Spleen (tissue), 11 donors: ENCODE data around the gene DOCK2. TPM values are rescaled to one million over a fixed set of nuclear protein-coding genes. Genes with fewer than 3 reads are reported as not detected.

ENCODE experiments used
- DNase-seq: peaks from one replicate; pipeline ENCODE4 v3.0.0-alpha.2; 2020
- H3K27ac ChIP-seq, 8 donors: fragments of 200-600 bp; sonication (generic) in 7 of 8; 1 replicate in 4 of 8; 2 replicates in 4 of 8; pipeline versions ENCODE4 v1.5.0 to v1.8.0; 2016 to 2021; ENCODE audit warnings: inconsistent platforms in 4 of 8, mild to moderate bottlenecking in 4 of 8, moderate library complexity in 1 of 8
- H3K27me3 ChIP-seq, 7 donors: fragments of 200-600 bp; sonication (generic) in 6 of 7; replicated peaks in 1 of 7; 1 replicate in 4 of 7; 2 replicates in 3 of 7; pipeline versions ENCODE4 v1.5.0 to v1.8.0; 2016 to 2021; ENCODE audit warnings: inconsistent platforms in 3 of 7, mild to moderate bottlenecking in 1 of 7
- H3K36me3 ChIP-seq, 6 donors: fragments of 200-600 bp; sonication (generic) in 5 of 6; 1 replicate in 4 of 6; 2 replicates in 2 of 6; pipeline versions ENCODE4 v1.5.0 to v1.8.0; 2016 to 2021; ENCODE audit warnings: inconsistent platforms in 2 of 6
- H3K4me1 ChIP-seq, 6 donors: fragments of 200-600 bp; sonication (generic) in 5 of 6; 1 replicate in 3 of 6; 2 replicates in 3 of 6; pipeline versions ENCODE4 v1.5.0 to v1.8.0; 2016 to 2021; ENCODE audit warnings: inconsistent platforms in 3 of 6
- H3K4me3 ChIP-seq, 8 donors: fragments of 200-600 bp; sonication (generic) in 7 of 8; 1 replicate in 4 of 8; 2 replicates in 4 of 8; pipeline versions ENCODE4 v1.5.0 to v1.8.0; 2016 to 2021; ENCODE audit warnings: inconsistent platforms in 4 of 8, mild to moderate bottlenecking in 4 of 8, moderate library complexity in 2 of 8
- H3K9me3 ChIP-seq, 8 donors: fragments of 200-600 bp; sonication (generic) in 7 of 8; 1 replicate in 4 of 8; 2 replicates in 4 of 8; pipeline versions ENCODE4 v1.5.0 to v1.8.0; 2016 to 2021; ENCODE audit warnings: inconsistent platforms in 4 of 8
- CTCF ChIP-seq, 11 experiments: fragments of 200-600 bp in 7 of 11; fragments of 450-650 bp in 4 of 11; sonication (generic) in 4 of 11; IDR thresholded peaks in 8 of 11; conservative IDR thresholded peaks in 3 of 11; 1 replicate in 7 of 11; 2 replicates in 4 of 11; pipeline versions ENCODE4 v1.4.0 to v1.8.0; 2016 to 2021; ENCODE audit warnings: antibody characterized with exemption in 11 of 11, inconsistent platforms in 4 of 11, mild to moderate bottlenecking in 1 of 11
- POLR2A ChIP-seq, 3 donors: fragments of 450-650 bp; IDR thresholded peaks; one replicate each; pipeline ENCODE4 v1.5.1; 2017; ENCODE audit warnings: antibody characterized with exemption in 3 of 3, mild to moderate bottlenecking in 1 of 3
- POLR2AphosphoS5 ChIP-seq, 3 donors: sonication (generic); formaldehyde crosslinking; IDR thresholded peaks; one replicate each; pipeline ENCODE4 v1.5.1; 2017; ENCODE audit warnings: antibody characterized with exemption in 3 of 3
- WGBS, 5 donors: extraction: QIAGEN DNeasy Blood & Tissue Kit in 3 of 5; methylation state at CpG; one replicate each; pipeline versions ENCODE4 v1.1.5 to v1.1.7; 2013 to 2018; 5-methylcytosine and 5-hydroxymethylcytosine counted together
- intact Hi-C: fragments of 100-400 bp; cut with DNase I; formaldehyde crosslinking; loops from one replicate; pipeline ENCODE4 v1.15.0; 2023; ENCODE audit warnings: low total_unique reads
- polyA plus RNA-seq, 3 donors: library from polyadenylated mRNA; stranded (reverse); fragments of 200-250 nt; gene quantifications; one replicate each; pipeline ENCODE4 v1.2.1, GENCODE V29; 2013
- total RNA-seq, 7 donors: library from RNA; depleted of rRNA in 3 of 7; stranded (reverse); fragments of >200 nt in 3 of 7; fragmentation: NEBNext Ultra II Directional in 4 of 7; extraction: Animal tissue kit (Norgen Biotek cat#: 25700) in 4 of 7; gene quantifications; one replicate each; pipeline versions ENCODE4 v1.1.0 to v1.2.1, GENCODE V29; 2016 to 2021
- donor health status: healthy with polysubstance abuse.
- donor health status: DM: no; HTN: no; CAD: no; lungs with moderate emphysema.
- donor health status: DM: no; HTN: no; CAD: no.
- donor health status: Bipolar disorder and iron deficiency.
- donor health status: healthy.
- donor health status: DM: no; HTN: no; CAD: no.
- donor health status: DM: yes; HTN: yes; CAD: no.

The DOCK2 gene
- total and polyA plus RNA-seq, 10 donors, result 30.6 to 321 (median 198) TPM

DNA sequence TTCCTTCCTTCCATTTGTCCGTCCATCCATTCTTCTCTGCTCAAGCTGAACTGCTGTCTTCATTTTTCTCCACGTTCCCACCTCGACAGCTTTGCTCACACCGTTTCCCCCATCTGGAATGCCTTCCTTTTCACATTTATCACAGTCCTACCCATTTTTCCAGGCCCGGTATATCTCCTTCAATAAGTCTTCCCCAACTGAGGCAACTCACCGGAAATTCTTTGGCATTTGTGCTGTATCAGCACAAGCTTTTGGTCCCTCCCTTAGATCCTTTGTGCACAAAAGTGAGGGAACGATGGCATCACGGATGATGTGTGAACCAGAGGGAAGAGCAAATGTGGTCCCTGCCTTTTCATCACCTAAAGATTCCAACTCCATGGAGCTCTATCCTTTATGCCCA is 388.8 kb downstream of the DOCK2 start:
- intact Hi-C loops, result no loop called here
- Histone ChIP-seq H3K36me3 (peaks cover 0 to 100% (median 56%) of the 10 kb centered on the region in 6 donors), H3K9me3 (no peaks in the 10 kb centered on the region), H3K27me3 (no peaks in the 10 kb centered on the region), H3K27ac (no peak overlapping the region), H3K4me3 (no peak overlapping the region), H3K4me1 (no peaks in the 10 kb centered on the region)
- TF ChIP-seq CTCF (IDR thresholded peaks at IDR 0.05 in 8 of 11, conservative IDR thresholded peaks at IDR 0.05 in 3 of 11) (no peak), POLR2AphosphoS5 (IDR thresholded peaks at IDR 0.05) (no peak), POLR2A (IDR thresholded peaks at IDR 0.05) (no peak)
- no peak for DNase-seq
- 81 to 88% (median 84%) methylated on average over 8 of the region's 8 CpGs for WGBS, 5 donors

GRCh38 chr5:170028124-170028523 is 391.0 kb downstream of the DOCK2 start:
- Histone ChIP-seq H3K4me3 (no peak overlapping the region), H3K4me1 (no peaks in the 10 kb centered on the region), H3K27me3 (no peaks in the 10 kb centered on the region), H3K9me3 (no peaks in the 10 kb centered on the region), H3K36me3 (peaks cover 0 to 100% (median 40%) of the 10 kb centered on the region in 6 donors), H3K27ac (no peak overlapping the region)
- no peak for DNase-seq
- intact Hi-C loops, result no loop called here
- 64 to 85% (median 71%) methylated on average over 2 of the region's 2 CpGs for WGBS, 5 donors
- no peak for TF ChIP-seq CTCF (IDR thresholded peaks at IDR 0.05 in 8 of 11, conservative IDR thresholded peaks at IDR 0.05 in 3 of 11)
- no peak for TF ChIP-seq POLR2A (IDR thresholded peaks at IDR 0.05)
- no peak for TF ChIP-seq POLR2AphosphoS5 (IDR thresholded peaks at IDR 0.05)

- intact Hi-C loops, result no loop called here
- no peak for DNase-seq
- WGBS, 5 donors, result 81 to 97% (median 88%) methylated on average over 10 of the region's 10 CpGs
- H3K9me3 ChIP-seq, result no peaks in the 10 kb centered on the region
- no peak overlapping the region for H3K4me3 ChIP-seq
- H3K36me3 ChIP-seq, result peaks cover 0 to 100% (median 41%) of the 10 kb centered on the region in 6 donors
- H3K27me3 ChIP-seq, result no peaks in the 10 kb centered on the region
- H3K4me1 ChIP-seq, result no peaks in the 10 kb centered on the region
- TF ChIP-seq CTCF (IDR thresholded peaks at IDR 0.05 in 8 of 11, conservative IDR thresholded peaks at IDR 0.05 in 3 of 11) (no peak), POLR2AphosphoS5 (IDR thresholded peaks at IDR 0.05) (no peak), POLR2A (IDR thresholded peaks at IDR 0.05) (no peak)
- H3K27ac ChIP-seq, result no peak overlapping the region
These were observed 397.2 kb downstream of the DOCK2 start for GRCh38 chr5:170034231-170034630.

DNA sequence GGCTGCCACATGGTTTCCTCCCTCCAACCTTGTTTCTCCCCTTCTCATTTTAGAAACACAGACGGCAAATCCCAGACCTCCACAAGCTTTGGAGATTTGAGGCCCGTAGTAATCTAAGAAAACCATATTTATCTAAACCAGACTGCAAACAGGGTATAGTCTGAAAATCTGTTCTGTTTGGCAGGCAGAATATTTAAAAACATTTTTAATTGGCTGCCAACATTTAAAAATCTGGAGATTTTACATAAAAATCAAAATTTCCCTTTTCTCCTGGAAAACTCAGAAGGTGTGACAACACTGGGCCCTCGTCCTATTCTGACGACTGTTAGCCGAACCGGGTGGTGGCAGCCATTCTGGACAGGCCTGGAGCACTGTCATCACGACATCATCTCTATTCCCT is 401.2 kb downstream of the DOCK2 start:
- no peak for DNase-seq
- Histone ChIP-seq H3K9me3 (no peaks in the 10 kb centered on the region), H3K36me3 (peaks cover 6 to 100% (median 66%) of the 10 kb centered on the region in 6 donors), H3K4me3 (no peak overlapping the region), H3K27me3 (no peaks in the 10 kb centered on the region), H3K4me1 (no peaks in the 10 kb centered on the region), H3K27ac (no peak overlapping the region)
- TF ChIP-seq POLR2A (IDR thresholded peaks at IDR 0.05), result no peak
- TF ChIP-seq POLR2AphosphoS5 (IDR thresholded peaks at IDR 0.05), result no peak
- TF ChIP-seq CTCF (IDR thresholded peaks at IDR 0.05 in 8 of 11, conservative IDR thresholded peaks at IDR 0.05 in 3 of 11), result no peak
- WGBS, 5 donors, result 96 to 98% (median 96%) methylated on average over 7 of the region's 7 CpGs
- intact Hi-C loops, result no loop called here
